SJSA1 (cell line): ENCODE data around the gene RIMS3. TPM values are rescaled to one million over a fixed set of nuclear protein-coding genes. Genes with fewer than 3 reads are reported as not detected.
"Not testable (repeated sequence)": the region's sequence is repeated elsewhere in the genome, so short reads cannot be mapped to it uniquely, and the experiment has no call there.

Source experiments
- DNase-seq, 2 experiments: peaks; one replicate each; pipeline ENCODE4 v3.0.0-alpha.2; 2015 to 2020; ENCODE audit warnings: low spot score in 2 of 2, low read depth in 1 of 2
- H3K27ac ChIP-seq: fragments of 250-450 bp; sonication (Bioruptor Pico); 2 replicates; pipeline ENCODE4 v1.5.1; 2020; ENCODE audit warnings: mild to moderate bottlenecking, moderate library complexity
- H3K27me3 ChIP-seq: fragments of 250-450 bp; sonication (Bioruptor Pico); replicated peaks from 2 replicates; pipeline ENCODE4 v1.5.1; 2020; ENCODE audit warnings: mild to moderate bottlenecking, moderate library complexity
- H3K36me3 ChIP-seq: fragments of 250-450 bp; sonication (Bioruptor Pico); 2 replicates; pipeline ENCODE4 v1.5.1; 2020; ENCODE audit warnings: mild to moderate bottlenecking
- H3K4me1 ChIP-seq: fragments of 250-450 bp; sonication (Bioruptor Pico); replicated peaks from 2 replicates; pipeline ENCODE4 v1.6.1; 2021; ENCODE audit warnings: mild to moderate bottlenecking
- H3K4me3 ChIP-seq: fragments of 250-450 bp; sonication (Bioruptor Pico); 2 replicates; pipeline ENCODE4 v1.5.1; 2020; ENCODE audit warnings: mild to moderate bottlenecking
- H3K9me3 ChIP-seq: fragments of 250-450 bp; sonication (Bioruptor Pico); replicated peaks from 2 replicates; pipeline ENCODE4 v1.5.1; 2020; ENCODE audit warnings: mild to moderate bottlenecking
- total RNA-seq: library from RNA; depleted of rRNA; stranded (reverse); fragments of >200 nt; shearing (Covaris generic); gene quantifications from 2 replicates; pipeline ENCODE4 v1.2.3, GENCODE V29; 2014; rRNA removed

The RIMS3 gene
- total RNA-seq, 1 experiment from 2014 or later, result 0.68 TPM

- Histone ChIP-seq H3K9me3 (no peaks in the 10 kb centered on the region), H3K36me3 (no peaks in the 10 kb centered on the region), H3K27ac (no peak overlapping the region), H3K4me3 (no peak overlapping the region), H3K27me3 (no peaks in the 10 kb centered on the region; the same call in 1 of the 2 replicates), H3K4me1 (no peaks in the 10 kb centered on the region)
- no peak for DNase-seq
Measured at GRCh38 chr1:40595623-40596022, 69.9 kb downstream of the RIMS3 start.

- H3K36me3 ChIP-seq, result no peaks in the 10 kb centered on the region
- H3K27me3 ChIP-seq, result no peaks in the 10 kb centered on the region; the same call in 1 of the 2 replicates
- no peaks in the 10 kb centered on the region for H3K4me1 ChIP-seq
- no peak overlapping the region for H3K27ac ChIP-seq
- H3K9me3 ChIP-seq, result no peaks in the 10 kb centered on the region
- DNase-seq, result no peak
- no peak overlapping the region for H3K4me3 ChIP-seq
Measured at GRCh38 chr1:40594187-40594531, 71.3 kb downstream of the RIMS3 start.

- H3K4me1 ChIP-seq, result no peaks in the 10 kb centered on the region
- no peak for DNase-seq
- H3K27me3 ChIP-seq, result no peaks in the 10 kb centered on the region; the same call in 1 of the 2 replicates
- no peak overlapping the region for H3K27ac ChIP-seq
- no peaks in the 10 kb centered on the region for H3K9me3 ChIP-seq
- H3K36me3 ChIP-seq, result no peaks in the 10 kb centered on the region
- H3K4me3 ChIP-seq, result no peak overlapping the region
Measured at GRCh38 chr1:40593449-40594186, 71.9 kb downstream of the RIMS3 start.

GRCh38 chr1:40592107-40592803 lies 73.2 kb downstream of the RIMS3 start:
- Histone ChIP-seq H3K9me3 (no peaks in the 10 kb centered on the region), H3K4me3 (no peak overlapping the region), H3K4me1 (no peaks in the 10 kb centered on the region), H3K27ac (no peak overlapping the region), H3K27me3 (no peaks in the 10 kb centered on the region), H3K36me3 (no peaks in the 10 kb centered on the region)
- no peak for DNase-seq

- Histone ChIP-seq H3K4me3 (no peak overlapping the region), H3K36me3 (no peaks in the 10 kb centered on the region), H3K27me3 (no peaks in the 10 kb centered on the region), H3K9me3 (no peaks in the 10 kb centered on the region), H3K4me1 (peaks cover 5% of the 10 kb centered on the region), H3K27ac (no peak overlapping the region)
- no peak for DNase-seq
Measured at GRCh38 chr1:40588586-40588985, 76.9 kb downstream of the RIMS3 start.

GRCh38 chr1:40583980-40584379 lies 81.5 kb downstream of the RIMS3 start:
- peaks cover 12% of the 10 kb centered on the region for H3K4me1 ChIP-seq
- no peak overlapping the region for H3K4me3 ChIP-seq
- H3K27ac ChIP-seq, result no peak overlapping the region; the same call in 1 of the 2 replicates
- no peaks in the 10 kb centered on the region for H3K36me3 ChIP-seq
- DNase-seq, result no peak
- no peaks in the 10 kb centered on the region for H3K9me3 ChIP-seq
- no peaks in the 10 kb centered on the region for H3K27me3 ChIP-seq

GRCh38 chr1:40582116-40582515 lies 83.4 kb downstream of the RIMS3 start:
- Histone ChIP-seq H3K36me3 (no peaks in the 10 kb centered on the region), H3K4me1 (peaks cover 12% of the 10 kb centered on the region), H3K4me3 (no peak overlapping the region), H3K27ac (no peak overlapping the region), H3K27me3 (no peaks in the 10 kb centered on the region), H3K9me3 (no peaks in the 10 kb centered on the region)
- DNase-seq, result no peak

- no peaks in the 10 kb centered on the region for H3K36me3 ChIP-seq
- H3K27ac ChIP-seq, result no peak overlapping the region
- H3K4me1 ChIP-seq, result no peaks in the 10 kb centered on the region
- no peaks in the 10 kb centered on the region for H3K9me3 ChIP-seq
- no peak overlapping the region for H3K4me3 ChIP-seq
- no peak for DNase-seq
- no peaks in the 10 kb centered on the region for H3K27me3 ChIP-seq
Measured at GRCh38 chr1:40575336-40575735, 90.1 kb downstream of the RIMS3 start.

GRCh38 chr1:40574805-40575204 lies 90.7 kb downstream of the RIMS3 start:
- H3K4me1 ChIP-seq, DNase-seq, H3K4me3 ChIP-seq, H3K9me3 ChIP-seq, H3K36me3 ChIP-seq, H3K27ac ChIP-seq, H3K27me3 ChIP-seq: not testable (repeated sequence)

Other genes starting within 250 kb of the RIMS3 start
- gene ZFP69B, start 215.2 kb downstream of the RIMS3 start, total RNA-seq, result 2.3 and 4.2 TPM in 2 replicates
- gene ZFP69, start 188.4 kb downstream of the RIMS3 start, total RNA-seq, result 4.9 and 5.6 TPM in 2 replicates
- 13.1 and 20.4 TPM in 2 replicates for gene EXO5, start 156.9 kb downstream of the RIMS3 start, total RNA-seq
- gene ZNF684, start 134.0 kb downstream of the RIMS3 start, total RNA-seq, result 8.1 and 8.6 TPM in 2 replicates
- 23.5 and 32.5 TPM in 2 replicates for gene NFYC, start 26.0 kb upstream of the RIMS3 start, total RNA-seq
- 0.05 TPM in 1 of 2 replicates, not detected in the other for gene KCNQ4, start 118.1 kb upstream of the RIMS3 start, total RNA-seq
- 1.2 and 4.8 TPM in 2 replicates for gene CITED4, start 196.7 kb upstream of the RIMS3 start, total RNA-seq